ENCODE results near the gene CASKIN2. TPM values are rescaled to one million over a fixed set of nuclear protein-coding genes. Genes with fewer than 3 reads are reported as not detected.

The CASKIN2 gene
- total and polyA plus RNA-seq, 2 experiments from 2014 or later = 18.1 to 31.2 TPM

DNA sequence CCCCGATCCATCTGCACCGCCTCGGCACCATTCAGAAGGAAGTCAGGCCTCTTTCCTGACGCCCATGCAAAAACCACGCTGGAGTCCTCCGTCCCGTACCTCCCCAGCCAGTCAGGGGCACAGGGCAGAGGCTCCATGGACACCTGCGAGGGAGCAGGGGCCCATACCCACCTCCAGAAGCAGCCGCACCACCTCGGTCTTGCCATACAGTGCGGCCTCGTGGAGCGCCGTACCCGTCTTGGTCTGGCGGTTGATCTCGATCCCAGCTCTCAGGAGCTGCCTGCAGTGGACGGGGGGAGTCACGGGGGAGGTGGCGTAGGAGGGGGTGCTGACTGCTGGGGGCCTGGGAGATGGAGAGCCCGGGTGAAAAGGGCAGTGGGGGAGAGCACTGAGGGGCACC, 9.2 kb downstream of the CASKIN2 start:
- Histone ChIP-seq H3K27ac (no peak overlapping the region), H3K27me3 (no peaks in the 10 kb centered on the region), H3K9me3 (ENCODE audit: low read depth) (no peaks in the 10 kb centered on the region), H3K36me3 (peaks cover 14% of the 10 kb centered on the region), H3K4me3 (no peak overlapping the region), H3K4me1 (ENCODE audit: low read depth) (peaks cover under 1% of the 10 kb centered on the region)
- DNase-seq (ENCODE audit: low read depth in 1 of 2, low spot score in 1 of 2) = no peak
- TF ChIP-seq, protein P1, sequence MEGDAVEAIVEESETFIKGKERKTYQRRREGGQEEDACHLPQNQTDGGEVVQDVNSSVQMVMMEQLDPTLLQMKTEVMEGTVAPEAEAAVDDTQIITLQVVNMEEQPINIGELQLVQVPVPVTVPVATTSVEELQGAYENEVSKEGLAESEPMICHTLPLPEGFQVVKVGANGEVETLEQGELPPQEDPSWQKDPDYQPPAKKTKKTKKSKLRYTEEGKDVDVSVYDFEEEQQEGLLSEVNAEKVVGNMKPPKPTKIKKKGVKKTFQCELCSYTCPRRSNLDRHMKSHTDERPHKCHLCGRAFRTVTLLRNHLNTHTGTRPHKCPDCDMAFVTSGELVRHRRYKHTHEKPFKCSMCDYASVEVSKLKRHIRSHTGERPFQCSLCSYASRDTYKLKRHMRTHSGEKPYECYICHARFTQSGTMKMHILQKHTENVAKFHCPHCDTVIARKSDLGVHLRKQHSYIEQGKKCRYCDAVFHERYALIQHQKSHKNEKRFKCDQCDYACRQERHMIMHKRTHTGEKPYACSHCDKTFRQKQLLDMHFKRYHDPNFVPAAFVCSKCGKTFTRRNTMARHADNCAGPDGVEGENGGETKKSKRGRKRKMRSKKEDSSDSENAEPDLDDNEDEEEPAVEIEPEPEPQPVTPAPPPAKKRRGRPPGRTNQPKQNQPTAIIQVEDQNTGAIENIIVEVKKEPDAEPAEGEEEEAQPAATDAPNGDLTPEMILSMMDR (IDR thresholded peaks at IDR 0.05; ENCODE audit: low read depth, low read length) = no peak

DNA sequence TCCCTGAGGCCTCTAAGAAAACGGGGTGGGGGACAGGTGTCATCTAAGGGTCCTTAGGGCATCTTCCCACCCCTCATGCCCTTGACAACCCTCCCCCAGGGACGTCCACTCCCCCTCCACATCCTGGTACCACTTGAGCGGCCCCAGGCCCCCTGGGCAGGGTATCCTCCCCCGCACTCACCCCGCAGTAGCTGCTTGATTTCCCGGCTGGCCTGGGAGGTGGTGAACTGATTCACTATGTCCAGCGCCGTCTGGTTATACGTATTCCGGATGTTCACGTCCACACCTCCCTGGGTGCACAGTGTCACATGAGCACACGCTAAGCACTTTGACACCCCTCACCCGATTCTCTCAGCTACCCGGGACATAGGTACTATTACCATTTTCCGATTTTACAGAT, 9.7 kb downstream of the CASKIN2 start:
- no peaks in the 10 kb centered on the region for H3K4me1 ChIP-seq (ENCODE audit: low read depth)
- H3K36me3 ChIP-seq = peaks cover 14% of the 10 kb centered on the region
- H3K4me3 ChIP-seq = no peak overlapping the region
- H3K27me3 ChIP-seq = no peaks in the 10 kb centered on the region
- TF ChIP-seq, protein P1 (IDR thresholded peaks at IDR 0.05; ENCODE audit: low read depth, low read length) = no peak
- no peak overlapping the region for H3K27ac ChIP-seq
- no peaks in the 10 kb centered on the region for H3K9me3 ChIP-seq (ENCODE audit: low read depth)
- DNase-seq (ENCODE audit: low read depth in 1 of 2, low spot score in 1 of 2) = no peak

DNA sequence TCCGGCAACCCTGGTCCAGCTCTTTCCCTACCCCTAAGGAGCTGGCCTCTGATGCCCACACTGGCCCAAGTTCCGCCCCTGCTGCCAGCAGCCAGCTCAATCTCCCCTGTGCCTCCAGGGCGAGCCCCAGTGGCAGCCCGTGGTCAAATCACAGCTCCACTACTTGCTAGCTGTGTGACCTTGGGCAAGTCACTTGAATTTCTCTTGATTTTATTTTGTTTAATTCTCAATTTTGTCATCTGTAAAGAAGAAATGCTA, 10.3 kb downstream of the CASKIN2 start:
- Histone ChIP-seq H3K4me1 (ENCODE audit: low read depth) (no peaks in the 10 kb centered on the region), H3K27ac (no peak overlapping the region), H3K36me3 (peaks cover 19% of the 10 kb centered on the region), H3K9me3 (ENCODE audit: low read depth) (no peaks in the 10 kb centered on the region), H3K4me3 (no peak overlapping the region), H3K27me3 (no peaks in the 10 kb centered on the region)
- TF ChIP-seq, protein P1 (IDR thresholded peaks at IDR 0.05; ENCODE audit: low read depth, low read length) = no peak
- DNase-seq (ENCODE audit: low read depth in 1 of 2, low spot score in 1 of 2) = no peak

DNA sequence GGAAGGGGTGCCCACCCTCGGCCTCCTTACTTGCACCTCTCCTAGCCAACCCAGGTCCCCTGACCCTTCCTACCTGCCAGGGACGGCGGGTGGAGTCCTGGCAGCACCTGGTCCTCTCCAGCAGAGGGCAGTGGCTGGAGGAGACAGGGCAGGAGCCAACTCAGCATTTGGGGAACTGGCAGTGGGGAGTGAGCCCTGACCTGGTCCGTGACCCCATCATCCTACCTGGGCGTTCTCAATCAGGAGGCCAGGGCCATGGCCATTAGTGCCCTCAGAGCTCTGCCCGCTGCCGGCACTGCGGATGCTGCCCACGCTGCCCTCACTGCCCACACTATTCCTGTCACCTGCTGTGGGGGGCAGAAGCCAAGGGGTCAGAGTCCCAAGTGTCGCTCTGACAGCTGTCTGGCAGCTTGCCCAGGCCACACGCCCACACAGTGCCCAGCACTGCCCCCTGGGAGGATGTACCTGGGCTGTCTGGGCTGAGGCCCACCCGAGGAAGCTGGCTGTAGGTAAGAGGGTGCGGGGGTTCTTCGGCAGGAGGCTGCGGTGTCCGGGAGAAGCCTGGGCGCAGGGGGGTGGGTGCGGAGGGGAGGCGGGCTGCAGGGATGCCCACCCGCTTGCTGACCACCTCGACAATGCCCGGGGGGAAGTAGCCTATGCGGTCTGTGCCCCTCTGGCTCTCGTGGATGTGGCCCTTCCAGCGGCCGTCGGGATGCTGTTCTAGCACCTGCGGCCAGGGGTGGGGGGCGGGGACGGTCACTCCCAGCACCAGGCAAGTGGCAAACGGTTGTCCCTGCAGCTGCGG, 10.8 kb downstream of the CASKIN2 start:
- H3K4me3 ChIP-seq = no peak overlapping the region
- peaks cover 23% of the 10 kb centered on the region for H3K36me3 ChIP-seq
- H3K27ac ChIP-seq = no peak overlapping the region
- no peaks in the 10 kb centered on the region for H3K4me1 ChIP-seq (ENCODE audit: low read depth)
- peak in 1 of 2 donors; percentile 35 for DNase-seq (ENCODE audit: low read depth in 1 of 2, low spot score in 1 of 2)
- H3K27me3 ChIP-seq = no peaks in the 10 kb centered on the region
- no peaks in the 10 kb centered on the region for H3K9me3 ChIP-seq (ENCODE audit: low read depth)
- TF ChIP-seq, protein P1 (IDR thresholded peaks at IDR 0.05; ENCODE audit: low read depth, low read length) = peak; percentile 52

DNA sequence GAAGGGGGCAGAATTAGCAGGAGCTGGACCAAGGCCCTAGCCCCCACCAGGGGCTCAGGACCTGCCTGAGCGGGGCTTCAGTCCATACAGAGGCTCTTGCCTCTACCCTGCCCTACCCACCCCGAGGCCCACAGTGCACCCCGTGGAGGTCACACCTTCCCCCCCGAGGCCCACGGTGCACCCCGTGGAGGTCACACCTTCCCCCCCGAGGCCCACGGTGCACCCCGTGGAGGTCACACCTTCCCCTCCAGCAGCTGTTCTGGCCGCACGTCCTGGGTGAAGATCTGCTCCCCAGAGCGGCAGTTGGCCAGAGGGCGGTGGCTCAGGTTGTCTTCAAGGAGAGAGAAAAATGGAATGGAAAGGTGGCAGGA, 11.4 kb downstream of the CASKIN2 start:
- Histone ChIP-seq H3K27ac (no peak overlapping the region), H3K4me1 (ENCODE audit: low read depth) (no peaks in the 10 kb centered on the region), H3K9me3 (ENCODE audit: low read depth) (no peaks in the 10 kb centered on the region), H3K27me3 (no peaks in the 10 kb centered on the region), H3K36me3 (peaks cover 27% of the 10 kb centered on the region), H3K4me3 (no peak overlapping the region)
- no peak for DNase-seq (ENCODE audit: low read depth in 1 of 2, low spot score in 1 of 2)
- TF ChIP-seq, protein P1 (IDR thresholded peaks at IDR 0.05; ENCODE audit: low read depth, low read length) = no peak
